Activated CD4-positive, alpha-beta T cell treated with anti-CD3 and anti-CD28 coated beads, Interleukin-2, amount 10 ng/mL, durations not matched to agents 7 days and 5 days (primary cell): ENCODE results near the gene VWA2. TPM values are rescaled to one million over a fixed set of nuclear protein-coding genes. Genes with fewer than 3 reads are reported as not detected.

ENCODE experiments used
- CTCF ChIA-PET: fragments of 350-600 bp; sonication (Branson Sonifier 250); formaldehyde crosslinking; loops from one replicate; lab custom pipeline; 2021; ENCODE audit warnings: antibody characterized with exemption; lab: Charles Lee
- POLR2A ChIA-PET: fragments of 350-600 bp; sonication (Branson Sonifier 250); formaldehyde crosslinking; loops from one replicate; lab custom pipeline; 2021; ENCODE audit warnings: antibody characterized with exemption; lab: Charles Lee
- DNase-seq: peaks from one replicate; pipeline ENCODE4 v3.0.0-alpha.2; 2020
- H3K27ac Mint-ChIP-seq: one replicate; pipeline ENCODE4 v1.8.0; 2021; ENCODE audit warnings: mild to moderate bottlenecking, moderate library complexity, mixed read lengths
- H3K27me3 Mint-ChIP-seq: one replicate; pipeline ENCODE4 v1.8.0; 2021; ENCODE audit warnings: mixed read lengths
- H3K36me3 Mint-ChIP-seq: one replicate; pipeline ENCODE4 v1.8.0; 2021; ENCODE audit warnings: low read depth, mixed read lengths
- H3K4me1 Mint-ChIP-seq: one replicate; pipeline ENCODE4 v1.8.0; 2021; ENCODE audit warnings: mixed read lengths
- H3K4me3 Mint-ChIP-seq: one replicate; pipeline ENCODE4 v1.8.0; 2021; ENCODE audit warnings: mild to moderate bottlenecking, moderate library complexity, mixed read lengths
- H3K9me3 Mint-ChIP-seq: one replicate; pipeline ENCODE4 v1.8.0; 2021; ENCODE audit warnings: mixed read lengths
- total RNA-seq, 2 experiments: library from RNA; stranded (reverse); gene quantifications; one replicate each; pipeline ENCODE4 v1.2.3, GENCODE V29; 2021

Gene VWA2
- total RNA-seq, 2 experiments from 2014 or later: not detected

DNA sequence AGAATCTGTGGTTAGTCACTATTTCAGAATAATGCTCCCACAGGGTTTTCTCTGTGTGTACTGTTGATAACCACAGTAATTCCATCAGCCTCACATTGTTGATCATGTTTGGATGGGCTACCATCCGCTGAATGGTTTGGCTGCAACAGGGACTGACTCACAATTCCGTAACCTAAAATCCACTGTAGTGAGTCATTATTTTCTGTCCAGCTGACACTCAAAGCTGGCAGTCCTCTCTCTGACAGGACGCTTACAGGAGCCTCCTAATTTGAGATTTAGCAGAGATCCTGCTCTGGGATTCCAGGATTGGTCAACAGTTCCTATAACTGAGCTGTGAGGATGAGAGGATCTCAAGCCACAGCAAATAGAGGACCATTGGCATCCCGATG is 32.7 kb downstream of the VWA2 start:
- H3K27ac Mint-ChIP-seq: no peak overlapping the region
- H3K36me3 Mint-ChIP-seq: no peaks in the 10 kb centered on the region
- no peak overlapping the region for H3K4me3 Mint-ChIP-seq
- no peaks in the 10 kb centered on the region for H3K4me1 Mint-ChIP-seq
- ChIA-PET POLR2A (no interaction called here), CTCF (interaction anchor here (0.9 to 1.7 kb wide), 2 partner anchors 12 to 433 kb away, joined by 3 to 7 read pairs; no protein-coding TSS in a partner anchor)
- H3K27me3 Mint-ChIP-seq: peaks cover 6% of the 10 kb centered on the region
- no peak for DNase-seq
- H3K9me3 Mint-ChIP-seq: no peaks in the 10 kb centered on the region

DNA sequence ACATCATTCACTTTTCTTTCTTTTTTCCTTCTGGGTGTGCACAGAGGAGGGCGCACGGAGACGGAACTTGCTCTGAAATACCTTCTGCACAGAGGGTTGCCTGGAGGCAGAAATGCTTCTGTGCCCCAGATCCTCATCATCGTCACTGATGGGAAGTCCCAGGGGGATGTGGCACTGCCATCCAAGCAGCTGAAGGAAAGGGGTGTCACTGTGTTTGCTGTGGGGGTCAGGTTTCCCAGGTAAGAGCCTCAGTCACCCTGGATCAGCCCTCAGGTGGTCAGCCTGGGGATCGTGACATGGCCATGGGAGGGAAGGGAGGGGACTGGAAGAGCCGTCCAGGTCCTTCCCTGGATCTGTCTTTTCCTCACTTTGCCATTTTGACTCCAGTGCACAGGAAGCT is 33.6 kb downstream of the VWA2 start:
- no peak overlapping the region for H3K4me3 Mint-ChIP-seq
- CTCF ChIA-PET: interaction anchor here (1.7 kb wide), 1 partner anchor 11 kb away, joined by 7 read pairs; no protein-coding TSS in a partner anchor
- H3K4me1 Mint-ChIP-seq: no peaks in the 10 kb centered on the region
- H3K36me3 Mint-ChIP-seq: no peaks in the 10 kb centered on the region
- no peak for DNase-seq
- peaks cover 6% of the 10 kb centered on the region for H3K27me3 Mint-ChIP-seq
- POLR2A ChIA-PET: no interaction called here
- H3K9me3 Mint-ChIP-seq: no peaks in the 10 kb centered on the region
- no peak overlapping the region for H3K27ac Mint-ChIP-seq

DNA sequence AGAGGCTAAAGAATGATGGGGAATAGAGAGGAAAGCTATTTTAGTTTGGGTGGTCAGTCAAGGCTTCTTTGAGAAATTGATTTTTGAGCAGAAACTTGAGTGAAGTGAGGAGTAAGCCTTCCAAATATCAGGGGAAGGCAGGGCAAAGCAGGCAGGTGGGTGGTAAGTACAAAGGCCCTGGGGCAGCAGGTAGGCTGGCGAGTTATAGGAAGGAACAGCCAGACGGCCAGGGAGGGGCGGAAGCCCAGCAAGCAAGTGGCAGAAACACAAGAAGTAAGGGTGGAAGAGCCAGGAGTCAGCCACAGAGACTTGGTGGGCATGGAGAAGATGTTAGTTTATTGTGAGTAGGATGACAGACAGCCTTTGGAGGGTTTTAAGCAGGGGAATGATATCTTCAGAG is 34.9 kb downstream of the VWA2 start:
- Mint-ChIP-seq H3K4me3 (no peak overlapping the region), H3K36me3 (no peaks in the 10 kb centered on the region), H3K4me1 (no peaks in the 10 kb centered on the region), H3K27me3 (peaks cover 6% of the 10 kb centered on the region), H3K9me3 (no peaks in the 10 kb centered on the region), H3K27ac (no peak overlapping the region)
- DNase-seq: no peak
- ChIA-PET CTCF (no interaction called here), POLR2A (no interaction called here)

DNA sequence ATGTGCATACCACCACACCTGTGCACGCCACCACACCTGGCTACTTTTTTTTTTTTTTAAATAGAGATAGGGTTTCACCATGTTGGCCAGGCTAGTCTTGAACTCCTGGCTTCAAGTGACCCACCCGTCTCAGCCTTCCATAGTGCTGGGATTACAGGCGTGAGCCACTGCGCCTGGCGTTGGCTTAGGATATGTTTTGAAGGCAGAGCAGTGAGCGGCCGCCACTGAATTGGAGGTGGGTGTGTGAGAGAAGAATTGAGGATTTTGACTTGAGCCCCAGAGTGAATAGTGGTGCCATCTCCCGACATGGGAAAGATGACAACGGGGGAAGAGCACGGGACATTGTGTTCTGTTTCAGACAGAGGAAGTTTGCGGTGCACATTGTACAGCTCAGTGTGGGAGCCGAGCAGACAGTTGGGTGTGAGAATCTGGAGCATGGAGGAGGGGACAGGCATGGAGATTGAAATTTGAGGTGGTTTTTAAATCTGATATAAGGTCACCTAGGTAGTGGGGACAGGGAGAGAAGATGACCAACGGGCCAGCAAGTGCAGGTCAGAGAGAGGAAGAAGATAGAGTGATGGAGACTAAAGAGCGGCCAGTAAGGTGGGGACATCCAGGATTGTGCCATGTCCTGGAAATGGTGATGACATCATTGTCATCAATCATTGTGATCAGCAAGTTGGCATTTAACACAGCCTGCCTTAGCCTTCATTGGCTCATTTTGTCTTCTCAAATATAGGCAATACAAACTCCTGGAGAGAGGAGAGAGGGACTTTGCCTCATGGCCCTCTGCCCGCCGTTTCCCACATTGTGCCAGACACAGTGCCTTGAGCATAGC is 35.8 kb downstream of the VWA2 start:
- H3K36me3 Mint-ChIP-seq: no peaks in the 10 kb centered on the region
- no peak for DNase-seq
- no peaks in the 10 kb centered on the region for H3K4me1 Mint-ChIP-seq
- POLR2A ChIA-PET: no interaction called here
- no peaks in the 10 kb centered on the region for H3K9me3 Mint-ChIP-seq
- H3K4me3 Mint-ChIP-seq: no peak overlapping the region
- CTCF ChIA-PET: no interaction called here
- peaks cover 6% of the 10 kb centered on the region for H3K27me3 Mint-ChIP-seq
- no peak overlapping the region for H3K27ac Mint-ChIP-seq

DNA sequence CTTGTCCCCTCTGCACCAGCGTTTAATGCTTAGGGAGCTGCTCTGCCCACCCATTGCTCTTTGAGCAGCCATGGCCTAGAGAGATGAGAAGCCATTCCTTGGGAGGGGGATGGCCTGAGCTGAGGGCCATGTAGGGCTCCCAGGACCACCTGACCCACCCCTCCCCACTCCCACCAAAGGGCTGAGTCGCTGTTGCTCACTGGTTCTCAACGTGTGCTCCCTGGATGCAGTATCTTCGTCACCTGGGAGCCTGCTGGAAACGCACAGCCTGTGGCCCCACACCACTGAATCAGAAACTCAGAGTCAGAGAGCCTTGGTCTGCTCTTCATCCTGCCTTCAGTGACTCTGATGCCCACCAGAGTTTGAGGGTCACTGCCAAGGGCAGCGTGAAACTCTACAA is 37.0 kb downstream of the VWA2 start:
- Mint-ChIP-seq H3K36me3 (no peaks in the 10 kb centered on the region), H3K9me3 (no peaks in the 10 kb centered on the region), H3K27ac (no peak overlapping the region), H3K27me3 (peaks cover 2% of the 10 kb centered on the region), H3K4me1 (no peaks in the 10 kb centered on the region), H3K4me3 (no peak overlapping the region)
- ChIA-PET CTCF (no interaction called here), POLR2A (interaction anchor here (0.6 kb wide), 1 partner anchor 18 kb away, joined by 3 read pairs; no protein-coding TSS in a partner anchor)
- no peak for DNase-seq

DNA sequence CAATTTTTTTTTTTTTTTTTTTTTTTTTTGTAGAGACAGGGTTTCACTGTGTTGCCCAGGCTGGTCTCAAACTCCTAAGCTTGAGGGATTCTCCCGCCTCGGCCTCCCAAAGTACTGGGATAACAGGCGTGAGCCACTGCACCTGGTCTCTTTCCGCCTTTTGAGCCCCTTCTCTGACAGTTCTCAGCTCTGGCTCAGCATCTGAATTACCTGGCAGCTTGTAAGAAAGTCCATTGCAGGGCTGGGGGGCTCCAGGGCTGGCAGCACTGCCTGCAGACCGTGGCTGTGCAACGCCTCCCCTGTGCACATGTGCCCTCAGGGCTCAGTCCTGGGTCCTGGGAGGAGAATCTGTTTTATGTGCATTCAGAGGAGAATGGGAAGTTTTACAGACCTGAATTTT is 37.6 kb downstream of the VWA2 start:
- ChIA-PET CTCF (no interaction called here), POLR2A (interaction anchor here (0.6 kb wide), 1 partner anchor 18 kb away, joined by 3 read pairs; no protein-coding TSS in a partner anchor)
- H3K4me3 Mint-ChIP-seq: no peak overlapping the region
- peaks cover 2% of the 10 kb centered on the region for H3K27me3 Mint-ChIP-seq
- no peak overlapping the region for H3K27ac Mint-ChIP-seq
- H3K36me3 Mint-ChIP-seq: no peaks in the 10 kb centered on the region
- DNase-seq: no peak
- H3K9me3 Mint-ChIP-seq: no peaks in the 10 kb centered on the region
- H3K4me1 Mint-ChIP-seq: no peaks in the 10 kb centered on the region

DNA sequence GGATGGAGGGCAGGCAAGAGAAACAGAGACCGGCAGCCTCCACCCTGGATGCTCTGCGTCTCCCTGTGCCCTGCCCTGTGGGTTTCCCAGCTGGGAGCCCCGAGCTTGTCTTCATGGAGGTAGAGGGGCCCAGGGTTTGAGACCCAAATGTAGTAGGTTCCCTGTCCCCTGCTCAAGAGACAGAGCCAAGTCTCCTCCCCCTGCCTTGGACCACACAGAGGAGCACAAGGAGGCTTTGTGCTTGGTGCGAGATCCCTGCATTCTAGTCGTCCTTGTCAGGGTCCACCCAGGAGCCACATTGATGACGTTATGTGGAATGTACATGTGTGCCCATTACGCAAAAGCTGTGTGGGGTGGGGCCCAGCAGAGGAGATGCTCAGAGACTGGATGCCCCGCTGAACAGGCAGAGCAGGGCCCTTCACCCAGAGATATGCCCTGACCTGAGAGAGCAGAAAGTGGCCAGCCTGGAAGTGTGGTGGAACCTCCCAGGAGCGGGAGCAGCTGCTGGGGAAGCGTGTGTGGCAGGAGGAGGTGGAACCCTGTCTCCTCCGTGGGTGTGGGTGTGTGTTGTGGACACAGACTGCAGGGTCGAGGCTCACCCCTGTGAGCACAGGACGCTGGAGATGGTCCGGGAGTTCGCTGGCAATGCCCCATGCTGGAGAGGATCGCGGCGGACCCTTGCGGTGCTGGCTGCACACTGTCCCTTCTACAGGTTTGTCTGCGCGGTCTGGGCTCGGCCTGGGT is 39.3 kb downstream of the VWA2 start:
- H3K27me3 Mint-ChIP-seq: peaks cover 2% of the 10 kb centered on the region
- CTCF ChIA-PET: interaction anchor here (0.6 to 1.1 kb wide), 2 partner anchors 26 to 100 kb away, joined by 3 to 4 read pairs; no protein-coding TSS in a partner anchor
- H3K9me3 Mint-ChIP-seq: no peaks in the 10 kb centered on the region
- H3K4me3 Mint-ChIP-seq: no peak overlapping the region
- H3K27ac Mint-ChIP-seq: no peak overlapping the region
- DNase-seq: no peak
- POLR2A ChIA-PET: no interaction called here
- no peaks in the 10 kb centered on the region for H3K36me3 Mint-ChIP-seq
- H3K4me1 Mint-ChIP-seq: no peaks in the 10 kb centered on the region

DNA sequence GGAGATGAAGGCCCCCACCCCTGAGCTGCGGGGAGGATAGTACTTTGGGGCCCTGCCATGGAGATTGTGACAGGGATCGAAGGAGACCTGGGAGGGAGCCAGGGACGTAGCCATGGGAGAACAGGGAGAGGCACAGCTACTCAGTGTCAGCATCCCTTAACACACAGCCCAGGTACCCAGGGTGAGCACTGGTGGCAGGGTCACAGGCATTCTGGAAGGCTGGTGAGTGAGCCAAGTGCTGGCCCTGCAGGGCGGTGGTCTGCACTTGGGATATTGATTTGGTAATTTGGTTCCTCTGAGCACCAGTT is 39.8 kb downstream of the VWA2 start:
- ChIA-PET POLR2A (no interaction called here), CTCF (interaction anchor here (0.6 kb wide), 1 partner anchor 101 kb away, joined by 4 read pairs; no protein-coding TSS in a partner anchor)
- H3K4me3 Mint-ChIP-seq: no peak overlapping the region
- H3K27me3 Mint-ChIP-seq: peaks cover 2% of the 10 kb centered on the region
- H3K4me1 Mint-ChIP-seq: no peaks in the 10 kb centered on the region
- no peaks in the 10 kb centered on the region for H3K9me3 Mint-ChIP-seq
- DNase-seq: no peak
- H3K36me3 Mint-ChIP-seq: no peaks in the 10 kb centered on the region
- H3K27ac Mint-ChIP-seq: no peak overlapping the region

DNA sequence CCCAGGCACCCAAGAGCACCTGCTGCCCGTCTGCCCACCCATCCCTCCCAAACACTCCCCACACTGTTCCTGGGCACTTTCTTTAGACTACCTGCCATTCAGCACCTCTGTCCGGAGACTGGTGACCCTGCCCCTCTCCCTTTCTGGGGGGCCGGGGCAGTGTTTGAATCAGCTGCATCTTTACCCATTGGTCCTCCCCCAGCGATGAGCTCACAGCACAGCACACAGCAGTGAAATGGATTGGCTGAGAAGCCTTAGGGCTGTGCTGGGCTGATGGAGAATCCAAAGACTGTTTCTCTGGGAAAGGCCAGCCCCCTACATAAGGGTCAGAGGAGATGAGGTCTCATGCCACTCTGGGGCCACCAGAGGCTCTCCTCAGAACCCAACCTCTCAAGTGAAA is 40.2 kb downstream of the VWA2 start:
- POLR2A ChIA-PET: no interaction called here
- Mint-ChIP-seq H3K27ac (no peak overlapping the region), H3K4me1 (no peaks in the 10 kb centered on the region), H3K36me3 (no peaks in the 10 kb centered on the region), H3K27me3 (no peaks in the 10 kb centered on the region), H3K9me3 (no peaks in the 10 kb centered on the region), H3K4me3 (no peak overlapping the region)
- no peak for DNase-seq
- CTCF ChIA-PET: interaction anchor here (0.6 kb wide), 1 partner anchor 101 kb away, joined by 4 read pairs; no protein-coding TSS in a partner anchor

DNA sequence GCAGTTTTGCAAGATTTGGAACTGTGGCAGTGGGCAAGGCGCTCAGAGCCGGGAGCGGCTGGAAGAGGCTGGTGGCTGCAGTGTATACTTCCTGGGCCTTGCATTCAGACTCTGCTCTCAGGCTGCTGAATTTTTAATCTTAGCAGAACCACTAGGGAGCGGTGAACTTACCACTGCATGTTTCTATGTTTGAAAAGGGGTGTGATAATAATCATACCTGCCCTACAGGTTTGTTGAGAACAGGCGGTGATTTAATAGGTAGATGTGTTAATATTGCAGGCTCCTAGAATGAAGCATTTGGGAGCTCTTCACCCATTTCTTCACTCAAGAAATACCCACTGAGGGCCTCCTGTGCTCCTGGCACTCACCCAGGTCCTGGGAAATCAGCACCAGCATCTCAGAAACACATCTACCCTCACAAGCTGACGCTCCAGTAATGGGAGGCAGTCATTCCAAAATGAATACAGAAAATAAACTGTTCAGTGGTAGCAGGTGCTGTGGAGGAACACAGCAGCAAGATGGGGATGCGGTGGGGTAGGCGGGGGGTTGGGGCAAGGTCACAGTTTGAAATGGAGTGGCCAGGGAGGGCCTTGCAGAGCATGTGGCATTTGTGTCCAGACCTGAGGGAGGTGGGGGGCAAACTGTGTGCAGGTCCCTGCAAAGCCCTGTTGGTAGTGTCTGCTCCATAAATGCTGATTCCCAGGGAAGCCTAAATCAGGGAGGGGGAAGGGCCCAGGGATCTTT is 41.0 kb downstream of the VWA2 start:
- POLR2A ChIA-PET: no interaction called here
- H3K36me3 Mint-ChIP-seq: no peaks in the 10 kb centered on the region
- no peak for DNase-seq
- H3K4me1 Mint-ChIP-seq: no peaks in the 10 kb centered on the region
- no peaks in the 10 kb centered on the region for H3K27me3 Mint-ChIP-seq
- CTCF ChIA-PET: no interaction called here
- H3K9me3 Mint-ChIP-seq: no peaks in the 10 kb centered on the region
- no peak overlapping the region for H3K27ac Mint-ChIP-seq
- H3K4me3 Mint-ChIP-seq: no peak overlapping the region

DNA sequence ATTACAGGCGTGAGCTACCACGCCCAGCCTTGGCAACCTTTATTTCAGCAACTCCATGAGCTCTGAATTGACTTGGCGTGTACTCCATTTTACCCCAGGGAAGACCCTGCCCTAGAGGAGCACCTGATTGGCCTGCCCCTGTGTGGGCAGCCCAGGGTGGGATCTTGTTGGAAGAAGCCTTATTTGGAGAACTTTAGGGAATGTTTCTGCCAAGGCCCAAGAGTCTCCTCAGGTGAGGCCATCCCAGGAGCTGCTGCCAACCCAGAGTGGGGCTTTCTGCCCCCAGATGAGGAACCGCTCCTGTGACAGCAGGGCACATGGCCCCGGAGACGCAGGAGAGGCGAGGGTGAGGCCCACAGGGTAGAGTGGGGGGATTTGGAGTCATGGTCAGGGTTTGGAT is 42.0 kb downstream of the VWA2 start:
- Mint-ChIP-seq H3K27ac (no peak overlapping the region), H3K9me3 (no peaks in the 10 kb centered on the region), H3K36me3 (no peaks in the 10 kb centered on the region), H3K27me3 (no peaks in the 10 kb centered on the region), H3K4me1 (no peaks in the 10 kb centered on the region), H3K4me3 (no peak overlapping the region)
- DNase-seq: no peak
- CTCF ChIA-PET: no interaction called here
- POLR2A ChIA-PET: no interaction called here

DNA sequence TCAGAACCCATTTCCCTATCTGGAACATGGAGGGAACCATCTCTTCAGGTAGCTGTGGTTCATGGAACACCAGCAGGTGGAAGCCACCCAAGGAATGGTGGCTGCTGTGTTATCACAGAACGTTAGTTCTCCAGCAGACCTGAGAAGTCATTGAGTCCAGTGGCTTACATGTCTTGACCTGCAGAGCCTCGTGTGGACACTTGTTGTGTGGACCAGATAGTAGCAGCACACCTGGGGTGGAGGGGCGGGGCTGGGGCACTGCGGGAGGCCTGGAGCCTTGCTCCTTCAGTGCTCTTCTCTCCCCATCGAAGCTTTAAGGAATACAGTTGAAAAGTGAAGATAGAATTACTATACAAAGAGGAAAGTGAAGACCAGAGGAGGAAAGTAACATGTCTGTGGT is 42.4 kb downstream of the VWA2 start:
- H3K36me3 Mint-ChIP-seq: no peaks in the 10 kb centered on the region
- no peak overlapping the region for H3K4me3 Mint-ChIP-seq
- H3K9me3 Mint-ChIP-seq: no peaks in the 10 kb centered on the region
- POLR2A ChIA-PET: no interaction called here
- H3K27me3 Mint-ChIP-seq: no peaks in the 10 kb centered on the region
- no peak for DNase-seq
- CTCF ChIA-PET: no interaction called here
- no peak overlapping the region for H3K27ac Mint-ChIP-seq
- H3K4me1 Mint-ChIP-seq: no peaks in the 10 kb centered on the region

DNA sequence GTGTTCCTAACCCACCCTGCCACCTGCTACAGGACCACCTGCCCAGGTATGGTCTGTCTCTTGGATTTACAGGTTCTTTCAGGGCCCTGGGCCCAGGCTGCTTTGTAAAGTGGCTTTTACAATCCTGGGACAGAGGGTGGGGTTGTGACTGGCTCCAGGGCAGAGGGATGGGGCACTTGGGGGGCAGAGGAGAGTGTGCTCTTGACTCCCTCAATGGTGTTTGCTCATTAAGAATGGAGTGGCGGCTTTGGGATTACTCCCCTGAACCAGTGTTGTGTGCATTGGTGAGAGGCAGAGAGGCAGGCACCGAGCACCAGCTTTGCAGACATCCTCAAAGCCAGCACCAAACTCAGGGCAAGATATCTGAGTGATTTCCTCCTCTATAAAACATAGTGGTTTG is 43.5 kb downstream of the VWA2 start:
- no peaks in the 10 kb centered on the region for H3K4me1 Mint-ChIP-seq
- H3K9me3 Mint-ChIP-seq: no peaks in the 10 kb centered on the region
- ChIA-PET POLR2A (no interaction called here), CTCF (interaction anchor here (0.7 to 2.3 kb wide), 2 partner anchors 10 to 18 kb away, joined by 3 to 7 read pairs; no protein-coding TSS in a partner anchor)
- no peak for DNase-seq
- no peak overlapping the region for H3K4me3 Mint-ChIP-seq
- peaks cover 2% of the 10 kb centered on the region for H3K27me3 Mint-ChIP-seq
- no peak overlapping the region for H3K27ac Mint-ChIP-seq
- H3K36me3 Mint-ChIP-seq: no peaks in the 10 kb centered on the region
